HG02588 (cell line): ENCODE measurements around the gene TMC2.

Experiments
- ATAC-seq: cut with Tn5 transposase; IDR thresholded peaks from one replicate; pipeline ENCODE4 v1.9.1; 2021; ENCODE audit warnings: mild to moderate bottlenecking, moderate library complexity; ENCODE audit not compliant: unreplicated experiment

TMC2 gene

GRCh38 chr20:2576317-2576727 lies 39.9 kb downstream of the TMC2 start:
- ATAC-seq: no peak

- ATAC-seq: no peak
Measured at GRCh38 chr20:2578475-2579192, 42.3 kb downstream of the TMC2 start.

GRCh38 chr20:2585811-2586210 lies 49.4 kb downstream of the TMC2 start:
- no peak for ATAC-seq

GRCh38 chr20:2593756-2594155 lies 57.4 kb downstream of the TMC2 start:
- no peak for ATAC-seq

DNA sequence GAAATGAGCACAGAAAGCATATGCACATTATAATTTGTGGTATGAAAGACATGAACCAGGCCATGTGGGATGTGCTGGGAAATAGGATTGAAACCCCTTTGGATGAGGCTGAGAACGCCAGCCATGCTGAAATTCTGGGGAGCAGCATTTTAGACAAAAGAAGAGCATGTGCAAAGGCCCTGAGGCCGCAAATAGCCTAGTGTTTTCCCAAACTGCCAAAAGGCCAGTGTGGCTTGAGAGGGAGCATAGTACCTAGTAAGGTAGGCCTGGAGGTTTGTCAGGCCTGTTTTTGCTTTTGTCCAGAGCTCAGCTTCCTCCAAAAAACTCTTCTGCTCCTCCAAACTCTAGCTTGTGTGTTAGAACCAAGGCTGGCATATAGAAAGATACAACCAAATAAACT lies 58.7 kb downstream of the TMC2 start:
- ATAC-seq: no peak

DNA sequence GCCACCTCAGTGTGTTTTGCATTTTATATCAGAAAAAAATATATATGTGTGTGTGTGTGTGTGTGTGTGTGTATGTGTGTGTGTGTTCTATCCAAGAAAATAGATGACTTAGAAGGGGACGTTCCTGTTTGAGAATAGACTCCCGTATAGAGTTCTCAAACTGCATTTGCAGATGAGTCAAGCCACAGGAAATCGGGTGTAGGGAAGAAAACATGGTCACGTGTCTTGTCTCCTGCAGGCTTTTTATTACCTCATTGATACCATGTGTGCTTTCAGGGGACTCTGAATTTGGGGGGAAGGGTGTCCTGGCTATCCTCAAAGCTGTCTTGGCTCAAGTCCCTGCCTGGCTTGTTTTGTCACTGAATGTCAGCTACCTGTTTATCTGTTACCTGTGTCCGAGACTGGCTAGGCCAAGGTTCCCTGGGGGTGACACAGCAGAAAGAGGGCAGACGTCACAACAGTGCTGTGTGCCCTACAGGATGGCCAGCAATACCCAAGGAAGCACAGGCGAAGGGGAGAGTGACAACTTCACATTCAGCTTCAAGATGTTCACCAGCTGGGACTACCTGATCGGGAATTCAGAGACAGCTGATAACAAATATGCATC lies 60.4 kb downstream of the TMC2 start:
- no peak for ATAC-seq

- ATAC-seq: no peak
Measured at GRCh38 chr20:2599288-2600006, 63.1 kb downstream of the TMC2 start.

DNA sequence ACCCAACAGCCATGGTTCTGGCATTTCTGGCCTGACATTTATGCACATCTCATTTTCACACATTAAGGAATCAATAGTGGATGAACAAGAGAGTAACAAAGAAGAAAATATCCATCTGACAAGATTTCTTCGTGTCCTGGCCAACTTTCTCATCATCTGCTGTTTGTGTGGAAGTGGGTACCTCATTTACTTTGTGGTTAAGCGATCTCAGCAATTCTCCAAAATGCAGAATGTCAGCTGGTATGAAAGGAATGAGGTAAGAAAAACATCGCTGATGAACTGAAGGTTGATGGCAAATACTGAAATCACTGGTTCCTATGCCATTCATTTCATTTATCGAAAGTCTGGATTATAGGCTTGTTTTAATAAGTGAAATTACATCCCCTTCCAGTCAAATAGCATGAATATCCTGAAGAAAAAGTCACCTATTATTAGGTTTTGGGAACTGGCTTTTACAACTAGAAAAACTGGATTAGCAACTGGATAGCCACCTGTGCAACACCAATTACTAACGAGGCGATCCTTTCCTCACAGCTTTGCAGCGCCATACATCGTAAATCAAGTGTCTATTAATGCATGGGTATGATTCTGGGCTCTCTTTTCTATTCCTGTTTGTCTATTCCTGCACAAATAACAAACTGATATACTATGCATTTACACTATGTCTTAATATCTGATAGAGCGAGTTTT lies 65.8 kb downstream of the TMC2 start:
- no peak for ATAC-seq

DNA sequence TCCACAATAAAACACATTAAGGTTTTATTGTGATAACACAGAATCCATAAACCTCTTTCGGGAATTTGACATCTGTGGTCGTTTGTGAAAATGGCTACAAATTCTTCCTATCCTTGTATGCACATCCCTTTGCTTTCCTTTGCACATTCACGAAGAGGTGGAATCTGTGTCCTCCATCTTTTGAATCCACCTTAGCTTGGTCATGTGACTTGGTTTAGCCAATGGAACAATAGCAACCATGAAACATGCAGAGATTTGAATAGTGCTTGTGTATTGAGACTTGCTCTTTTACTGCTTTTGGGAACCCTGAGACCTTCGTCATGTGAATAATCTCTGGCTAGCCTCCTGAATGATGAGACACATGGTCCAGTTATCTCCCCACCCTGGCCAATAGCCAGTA lies 66.4 kb downstream of the TMC2 start:
- no peak for ATAC-seq

DNA sequence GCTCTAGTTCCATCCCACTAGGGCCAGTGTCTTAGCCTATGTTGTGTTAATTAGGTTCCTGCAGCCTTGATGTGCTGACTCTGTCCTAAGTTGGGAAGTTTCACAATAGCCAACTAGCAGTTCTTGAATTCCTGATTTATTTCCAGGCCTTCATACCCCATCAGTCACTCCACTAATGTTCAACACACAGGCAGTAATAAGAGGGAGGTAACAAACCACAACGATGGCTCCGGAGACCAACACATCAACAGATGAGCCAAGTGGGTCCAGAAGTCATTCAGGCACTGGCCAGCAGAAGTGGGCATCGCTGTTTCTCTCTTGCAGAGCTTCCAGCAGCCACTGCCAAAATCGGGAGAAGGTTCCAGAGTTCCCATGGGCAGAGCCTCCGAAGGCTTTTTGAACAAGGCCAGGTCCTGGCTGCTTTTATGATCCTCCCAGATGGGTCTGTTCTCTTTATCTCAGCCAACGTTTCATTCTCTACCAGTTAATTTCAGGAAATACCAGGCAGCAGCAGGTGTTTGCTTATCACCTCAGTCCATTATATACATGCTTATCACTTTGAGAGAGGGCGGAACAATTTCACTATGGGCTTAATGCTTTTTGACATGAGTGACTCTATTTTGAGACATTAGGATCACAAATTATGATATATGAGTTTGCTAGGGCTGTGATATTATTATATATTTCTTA lies 67.6 kb downstream of the TMC2 start:
- no peak for ATAC-seq

DNA sequence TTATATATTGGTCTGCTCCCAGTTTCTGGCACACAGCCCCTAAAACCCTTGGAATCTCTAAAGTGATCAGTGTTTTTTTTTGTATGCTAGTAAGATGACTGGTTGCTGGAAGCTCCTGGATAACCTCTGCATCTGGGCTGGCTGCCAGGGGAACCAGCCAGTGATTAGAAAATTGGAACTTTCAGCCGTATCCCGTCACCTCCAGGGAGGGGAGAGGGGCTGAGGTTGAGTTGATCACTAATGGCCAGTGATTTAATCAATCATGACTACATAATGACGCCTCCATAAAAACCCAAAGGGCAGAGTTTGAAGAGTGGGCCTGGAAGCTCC lies 68.1 kb downstream of the TMC2 start:
- no peak for ATAC-seq

DNA sequence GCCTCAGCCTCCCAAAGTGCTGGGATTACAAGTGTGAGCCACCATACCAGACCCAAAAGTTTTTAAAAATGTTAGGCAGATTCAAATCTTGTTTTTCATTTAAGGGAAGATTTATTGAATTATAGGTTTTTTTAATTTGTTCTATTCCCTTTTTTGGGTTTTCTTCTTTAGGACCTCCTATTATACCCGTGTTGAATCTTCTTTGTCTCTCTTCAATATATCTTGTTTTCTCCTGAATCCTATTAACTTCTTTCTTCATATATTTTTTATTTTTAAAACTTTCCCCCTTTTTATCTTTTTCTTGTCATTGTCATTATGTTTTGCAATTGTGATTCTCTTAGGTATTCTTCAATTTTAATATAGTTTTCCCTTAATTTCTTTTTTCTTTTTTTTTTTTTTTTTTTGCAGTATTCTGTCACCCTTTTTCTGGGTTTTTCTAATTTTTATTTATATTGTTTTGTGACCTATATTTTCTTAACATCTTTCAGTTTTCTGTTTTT lies 70.2 kb downstream of the TMC2 start:
- ATAC-seq: no peak

DNA sequence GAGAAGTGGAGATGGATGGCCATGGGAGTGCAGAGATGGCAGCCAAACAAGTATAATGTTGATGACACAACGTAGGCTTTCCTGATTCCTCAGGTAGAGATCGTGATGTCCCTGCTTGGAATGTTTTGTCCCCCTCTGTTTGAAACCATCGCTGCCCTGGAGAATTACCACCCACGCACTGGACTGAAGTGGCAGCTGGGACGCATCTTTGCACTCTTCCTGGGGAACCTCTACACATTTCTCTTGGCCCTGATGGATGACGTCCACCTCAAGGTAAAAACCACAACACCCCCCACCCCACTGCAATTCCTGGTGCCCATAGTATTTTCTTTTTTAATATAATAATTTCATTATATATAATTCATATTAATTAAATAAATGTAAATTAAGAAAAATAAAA lies 74.0 kb downstream of the TMC2 start:
- ATAC-seq: no peak

DNA sequence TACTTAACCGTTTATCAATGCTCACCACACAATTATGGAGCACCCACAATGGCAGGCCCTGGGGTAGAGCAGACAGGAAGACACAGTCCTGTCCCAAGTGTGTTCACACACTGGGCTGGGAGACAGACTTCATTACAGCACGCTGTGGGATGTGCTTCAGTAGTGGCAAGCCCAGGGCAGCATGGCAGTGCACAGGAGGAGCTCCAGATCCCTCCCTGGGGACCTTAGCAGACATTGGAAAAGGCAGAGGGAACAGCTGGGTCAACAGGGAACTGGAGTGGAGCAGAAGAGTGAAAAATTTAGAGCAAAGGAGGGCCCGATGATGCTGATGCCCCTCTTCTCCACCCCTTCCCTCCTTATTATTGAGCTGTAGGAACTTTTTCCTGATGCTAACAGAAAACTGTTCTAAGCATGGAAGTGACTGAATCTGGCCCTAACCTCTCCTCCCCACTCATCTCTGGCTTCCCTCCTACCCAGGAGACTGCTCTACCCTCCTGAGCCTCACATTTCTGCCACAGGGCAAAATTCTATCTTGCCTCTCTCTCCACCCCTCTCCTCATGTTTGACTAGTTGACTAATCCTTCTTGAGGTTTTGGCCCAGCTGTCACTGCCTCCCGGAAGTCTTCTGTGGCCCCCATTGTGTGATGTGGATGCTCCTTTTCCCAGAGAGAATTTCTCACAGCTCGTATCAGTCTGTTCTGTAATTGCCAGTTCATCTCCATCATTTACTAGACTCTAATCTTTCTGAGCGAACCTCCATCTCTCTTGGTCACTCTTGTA lies 74.8 kb downstream of the TMC2 start:
- no peak for ATAC-seq

DNA sequence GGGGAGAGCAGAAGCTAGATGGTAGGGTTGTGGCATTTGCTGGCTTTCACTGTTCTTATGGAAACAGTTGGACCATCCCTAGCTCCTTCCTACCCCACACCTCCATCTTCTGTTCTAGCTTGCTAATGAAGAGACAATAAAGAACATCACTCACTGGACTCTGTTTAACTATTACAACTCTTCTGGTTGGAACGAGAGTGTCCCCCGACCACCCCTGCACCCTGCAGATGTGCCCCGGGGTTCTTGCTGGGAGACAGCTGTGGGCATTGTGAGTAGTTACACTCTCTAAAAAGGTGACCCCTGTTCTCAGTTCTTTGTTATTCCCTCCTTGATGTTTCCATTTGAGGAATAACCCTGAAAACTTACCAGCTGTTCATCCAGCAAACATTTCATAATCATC lies 75.7 kb downstream of the TMC2 start:
- no peak for ATAC-seq

DNA sequence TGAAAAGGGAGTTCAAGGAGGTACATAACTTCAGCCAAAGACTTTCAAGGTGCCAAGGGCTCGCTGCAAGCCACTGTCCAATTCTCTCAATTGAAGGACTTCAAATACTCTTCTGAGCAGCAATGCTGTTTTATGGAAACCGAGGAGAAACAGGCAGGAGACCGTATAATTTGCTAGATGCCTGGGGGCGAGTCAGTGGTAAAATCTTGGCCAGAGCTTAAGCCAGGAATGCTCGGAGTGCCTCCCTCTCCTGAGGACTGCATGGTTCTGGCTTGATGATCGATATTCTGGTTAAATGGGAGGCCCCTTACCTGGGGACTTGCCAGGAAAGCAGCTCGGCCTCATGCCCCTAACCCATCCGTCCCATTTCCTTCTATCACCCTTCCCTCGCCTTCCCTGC lies 80.3 kb downstream of the TMC2 start:
- no peak for ATAC-seq

GRCh38 chr20:2617099-2617714 lies 80.8 kb downstream of the TMC2 start:
- no peak for ATAC-seq

GRCh38 chr20:2618815-2619214 lies 82.4 kb downstream of the TMC2 start:
- no peak for ATAC-seq

- no peak for ATAC-seq
Measured at GRCh38 chr20:2619337-2619736, 83.0 kb downstream of the TMC2 start.
